GM18502 (cell line): Measurements from ENCODE around the gene HTT-AS.
"Not testable (repeated sequence)": the region's sequence is repeated elsewhere in the genome, so short reads cannot be mapped to it uniquely, and the experiment has no call there.

Experiments used
- ATAC-seq: cut with Tn5 transposase; IDR thresholded peaks from one replicate; pipeline ENCODE4 v1.9.1; 2021; ENCODE audit warnings: mild to moderate bottlenecking; ENCODE audit not compliant: unreplicated experiment, poor library complexity

HTT-AS gene

DNA sequence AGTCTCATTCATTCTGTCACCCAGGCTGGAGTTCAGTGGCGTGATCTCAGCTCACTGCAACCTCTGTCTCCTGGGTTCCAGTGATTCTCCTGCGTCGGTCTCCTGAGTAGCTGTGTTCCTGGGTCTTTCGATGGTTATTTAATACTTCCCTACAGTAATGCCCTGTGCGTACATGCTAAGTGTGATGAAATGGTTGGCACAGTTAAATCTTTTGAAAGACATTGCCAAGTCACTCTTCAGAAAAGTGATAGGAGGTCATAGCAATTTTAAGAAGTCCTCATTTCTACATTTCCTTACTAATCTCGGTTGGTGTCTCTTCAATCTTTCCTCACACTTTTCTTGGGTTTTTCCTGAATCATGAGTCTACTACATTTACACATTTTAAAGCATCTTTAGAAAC, 14.4 kb downstream of the HTT-AS start:
- no peak for ATAC-seq

DNA sequence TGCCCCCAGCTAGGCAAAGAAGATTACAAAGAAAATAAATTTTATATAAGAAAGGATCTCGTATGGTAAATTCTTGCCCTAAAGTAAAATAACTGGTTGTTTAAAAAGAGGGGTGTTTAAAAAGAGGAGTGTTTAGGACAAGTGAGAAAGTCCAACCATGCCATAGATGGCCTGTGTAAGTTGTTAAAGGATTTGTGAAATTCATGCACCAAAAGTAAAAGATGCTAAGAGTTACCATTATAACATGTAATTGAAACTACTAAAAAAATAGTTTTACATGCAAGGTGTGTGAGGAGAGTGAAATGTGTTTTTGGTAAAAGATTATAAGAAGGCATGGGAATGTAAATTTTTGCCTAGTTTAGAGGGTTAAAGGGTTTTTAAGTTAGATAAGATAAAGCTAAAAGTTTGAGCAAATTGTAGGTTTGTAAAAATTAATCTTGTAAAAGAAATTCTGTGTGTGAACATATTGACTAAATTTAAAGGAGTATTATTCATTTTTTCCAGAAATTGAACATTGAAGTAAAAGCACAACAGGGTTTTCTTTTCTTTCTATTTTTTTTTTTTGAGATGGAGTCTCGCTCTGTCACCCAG, 20.1 kb downstream of the HTT-AS start:
- ATAC-seq, result no peak

DNA sequence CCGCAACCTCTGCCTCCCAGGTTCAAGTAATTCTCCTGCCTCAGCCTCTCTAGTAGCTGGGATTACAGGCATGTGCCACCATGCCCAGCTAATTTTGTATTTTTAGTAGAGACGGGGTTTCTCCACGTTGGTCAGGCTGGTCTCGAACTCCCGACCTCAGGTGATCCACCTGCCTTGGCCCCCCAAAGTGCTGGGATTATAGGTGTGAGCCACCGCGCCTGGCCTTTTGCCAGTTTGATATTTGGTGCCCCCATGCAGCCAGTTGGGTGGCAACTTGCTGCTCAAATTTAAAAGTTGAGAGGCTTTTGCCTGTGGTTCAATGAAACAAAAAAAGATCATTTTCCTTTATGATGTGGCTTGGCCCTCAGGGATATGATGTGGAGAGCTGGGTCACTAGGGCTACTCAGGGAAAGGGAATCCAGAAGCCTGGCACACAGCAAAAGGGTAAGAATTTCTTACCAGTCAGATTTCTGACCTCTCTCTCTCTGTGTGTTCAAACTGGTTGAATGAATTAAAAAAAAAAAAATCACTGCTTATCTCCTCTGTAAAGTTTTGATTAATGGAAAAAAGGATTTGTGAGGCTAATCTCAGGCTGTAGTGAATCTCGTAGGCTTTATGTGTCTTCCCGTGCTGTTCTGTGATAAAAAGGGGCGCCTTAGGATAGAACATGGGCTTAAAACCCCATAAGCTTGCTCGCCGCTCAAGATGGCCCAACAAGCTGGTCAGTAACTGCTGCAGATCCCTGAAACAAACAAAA, 23.0 kb downstream of the HTT-AS start:
- ATAC-seq, result not testable (repeated sequence)

DNA sequence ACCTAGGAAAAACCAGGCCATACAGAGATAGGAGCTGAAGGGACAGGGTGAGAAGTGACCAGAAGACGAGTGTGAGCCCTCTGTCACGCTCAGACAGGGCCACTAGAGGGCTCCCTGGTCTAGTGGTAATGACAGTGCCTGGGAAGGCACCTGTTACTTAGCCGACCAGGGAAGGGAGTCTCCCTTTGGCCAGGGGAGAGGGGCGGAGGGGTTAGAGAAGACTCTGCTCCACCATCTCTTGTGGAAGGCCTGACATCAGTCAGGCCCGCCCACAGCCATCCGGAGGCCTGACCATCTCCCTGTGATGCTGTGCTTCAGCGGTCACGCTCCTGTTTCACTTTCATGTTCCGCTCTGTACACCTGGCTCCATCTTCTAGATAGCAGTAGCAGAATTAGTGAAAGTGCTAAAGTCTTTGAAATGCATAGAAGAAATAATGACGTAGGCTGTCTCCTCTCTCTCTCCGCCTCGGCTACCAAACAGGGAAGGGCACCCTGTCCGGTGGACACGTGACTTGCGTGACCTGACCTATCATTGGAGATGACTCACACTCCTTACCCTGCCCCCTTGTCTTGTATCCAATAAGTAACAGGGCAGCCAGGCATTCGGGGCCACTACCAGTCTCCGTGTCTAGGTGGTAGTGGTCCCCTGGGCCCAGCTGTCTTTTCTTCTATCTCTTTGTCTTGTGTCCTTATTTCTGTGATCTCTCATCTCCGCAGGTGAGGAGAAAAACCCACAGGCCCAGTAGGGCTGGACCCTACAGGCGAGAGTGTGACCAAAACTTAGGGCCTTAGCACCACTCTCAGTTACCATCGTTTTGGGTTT, 26.7 kb downstream of the HTT-AS start:
- ATAC-seq, result peak; percentile 94

DNA sequence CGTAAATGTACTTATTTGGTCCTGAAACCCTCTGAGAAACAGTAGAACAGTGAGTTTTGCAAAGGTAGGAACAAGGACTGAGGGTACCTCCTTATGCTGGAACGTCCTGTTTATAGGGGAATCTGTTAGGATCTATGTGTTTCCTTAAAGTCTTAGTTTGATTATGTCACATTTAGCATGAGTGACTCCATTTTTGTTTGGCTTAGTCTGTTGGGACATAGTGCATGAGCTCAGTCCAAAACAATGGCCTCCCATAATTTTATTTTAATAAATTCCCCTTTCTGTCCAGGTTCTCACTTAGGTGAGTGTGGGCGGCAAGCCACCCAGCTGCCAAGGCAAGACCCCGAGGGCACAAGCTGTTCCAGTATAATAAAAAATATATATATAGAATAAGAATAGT, 27.7 kb downstream of the HTT-AS start:
- ATAC-seq, result no peak

DNA sequence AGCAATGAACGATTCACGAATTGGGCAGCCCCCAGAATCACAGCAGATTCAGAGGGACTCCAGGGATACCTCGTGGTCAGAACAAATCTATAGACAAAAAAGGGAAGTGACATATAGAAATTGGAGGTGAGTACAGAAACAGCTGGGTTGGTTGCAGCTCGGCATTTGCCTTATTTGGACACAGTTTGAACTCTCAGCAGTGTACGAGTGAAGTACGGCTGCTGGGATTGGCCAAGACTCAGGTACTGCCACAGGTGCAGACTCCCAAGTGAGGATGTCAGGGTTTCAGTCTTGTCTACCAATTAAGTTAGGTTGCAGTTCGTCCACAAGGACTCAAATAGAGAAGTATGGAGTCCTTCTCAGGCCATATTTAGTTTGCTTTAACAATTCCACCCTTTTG, 28.2 kb downstream of the HTT-AS start:
- no peak for ATAC-seq

DNA sequence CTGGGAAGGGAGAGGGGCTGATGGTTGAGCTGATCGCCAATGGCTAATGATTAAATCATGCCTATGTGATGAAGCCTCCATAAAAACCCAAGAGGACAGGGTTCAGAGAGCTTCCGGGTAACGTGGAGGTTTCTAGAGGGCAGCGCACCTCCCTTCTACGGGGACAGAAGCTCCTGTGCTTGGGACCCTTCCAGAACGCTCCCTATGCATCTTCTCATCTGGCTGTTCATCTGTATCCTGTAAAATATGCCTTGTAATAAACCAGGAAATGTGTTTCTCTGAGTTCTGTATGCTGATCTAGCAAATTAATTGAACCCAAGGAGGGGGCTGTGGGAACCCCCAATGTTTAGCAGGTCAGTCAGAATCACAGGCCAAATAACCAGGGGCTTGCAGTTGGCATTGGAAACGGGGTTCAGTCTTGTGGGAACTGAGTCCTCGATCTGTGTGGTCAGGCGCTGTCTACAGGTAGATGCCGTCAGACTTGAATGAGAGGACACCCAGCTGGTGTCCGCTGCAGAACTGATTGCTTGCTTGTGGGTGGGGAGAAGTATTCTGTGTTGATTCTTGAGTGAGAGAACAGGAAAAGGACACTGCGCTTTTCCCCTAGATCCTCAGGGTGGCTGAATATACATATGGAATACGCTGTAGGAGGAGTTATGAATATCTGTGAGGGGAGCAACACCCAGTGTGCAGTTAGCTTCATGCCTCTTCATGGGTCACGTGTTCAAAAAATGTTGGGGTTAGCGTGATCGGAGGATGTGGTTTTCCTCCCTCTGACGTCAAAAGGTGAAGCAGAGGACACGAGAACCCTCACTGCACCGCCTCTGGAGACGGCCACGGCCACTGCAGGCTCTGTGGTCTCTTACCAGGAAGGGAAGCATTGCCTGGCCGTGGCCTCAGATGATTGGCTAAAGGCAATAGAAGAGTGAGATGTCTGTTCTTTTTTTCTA, 29.2 kb downstream of the HTT-AS start:
- ATAC-seq, result no peak

DNA sequence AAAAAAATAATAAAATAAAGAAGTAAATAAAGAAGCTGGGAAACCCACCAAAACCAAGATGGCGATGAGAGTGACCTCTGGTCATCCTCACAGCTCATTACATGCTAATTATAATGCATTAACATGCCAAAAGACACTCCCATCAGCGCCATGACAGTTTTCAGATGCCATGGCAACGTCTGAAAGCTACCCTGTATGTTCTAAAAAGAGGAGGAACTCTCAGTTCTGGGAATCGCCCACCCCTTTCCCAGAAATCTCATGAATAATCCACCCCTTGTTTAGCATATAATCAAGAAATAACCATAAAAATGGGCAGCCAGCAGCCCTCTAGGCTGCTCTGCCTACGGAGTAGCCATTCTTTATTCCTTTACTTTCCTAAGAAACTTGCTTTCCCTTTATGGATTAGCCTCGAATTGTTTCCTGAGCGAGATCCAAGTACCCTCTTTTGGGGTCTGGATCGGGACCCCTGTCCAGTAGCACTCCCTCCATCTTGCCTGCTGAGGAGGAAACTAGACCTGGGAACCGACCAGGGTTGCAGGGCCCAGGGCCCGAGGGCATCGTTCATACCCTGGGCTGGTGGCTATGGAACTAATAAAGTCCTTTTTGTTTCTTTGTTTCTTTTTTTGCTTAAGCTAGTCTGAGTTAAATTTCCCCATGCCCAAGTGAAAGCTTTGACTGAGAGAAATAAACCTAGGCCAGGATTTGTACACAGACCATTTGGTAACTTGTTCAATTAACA, 30.9 kb downstream of the HTT-AS start:
- no peak for ATAC-seq

DNA sequence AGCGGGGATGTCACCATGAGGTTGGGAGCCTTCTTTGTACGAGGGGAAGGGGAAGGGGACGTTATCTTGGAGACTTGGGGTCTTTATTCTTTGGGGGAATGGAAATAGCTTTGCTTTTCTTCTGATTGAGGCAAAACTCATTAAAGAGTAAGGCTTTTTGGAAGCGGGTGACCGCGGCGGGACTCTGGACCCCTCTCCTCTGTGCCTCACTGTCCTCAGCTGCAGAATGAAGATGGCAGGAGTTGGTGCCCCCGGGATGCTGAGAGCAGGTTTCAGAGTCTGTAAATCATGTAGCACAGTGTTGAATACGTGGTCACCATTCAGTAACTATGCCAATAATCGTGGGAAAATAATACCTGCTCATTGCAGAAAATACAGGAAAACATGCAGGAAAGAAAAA, 32.1 kb downstream of the HTT-AS start:
- ATAC-seq, result no peak

DNA sequence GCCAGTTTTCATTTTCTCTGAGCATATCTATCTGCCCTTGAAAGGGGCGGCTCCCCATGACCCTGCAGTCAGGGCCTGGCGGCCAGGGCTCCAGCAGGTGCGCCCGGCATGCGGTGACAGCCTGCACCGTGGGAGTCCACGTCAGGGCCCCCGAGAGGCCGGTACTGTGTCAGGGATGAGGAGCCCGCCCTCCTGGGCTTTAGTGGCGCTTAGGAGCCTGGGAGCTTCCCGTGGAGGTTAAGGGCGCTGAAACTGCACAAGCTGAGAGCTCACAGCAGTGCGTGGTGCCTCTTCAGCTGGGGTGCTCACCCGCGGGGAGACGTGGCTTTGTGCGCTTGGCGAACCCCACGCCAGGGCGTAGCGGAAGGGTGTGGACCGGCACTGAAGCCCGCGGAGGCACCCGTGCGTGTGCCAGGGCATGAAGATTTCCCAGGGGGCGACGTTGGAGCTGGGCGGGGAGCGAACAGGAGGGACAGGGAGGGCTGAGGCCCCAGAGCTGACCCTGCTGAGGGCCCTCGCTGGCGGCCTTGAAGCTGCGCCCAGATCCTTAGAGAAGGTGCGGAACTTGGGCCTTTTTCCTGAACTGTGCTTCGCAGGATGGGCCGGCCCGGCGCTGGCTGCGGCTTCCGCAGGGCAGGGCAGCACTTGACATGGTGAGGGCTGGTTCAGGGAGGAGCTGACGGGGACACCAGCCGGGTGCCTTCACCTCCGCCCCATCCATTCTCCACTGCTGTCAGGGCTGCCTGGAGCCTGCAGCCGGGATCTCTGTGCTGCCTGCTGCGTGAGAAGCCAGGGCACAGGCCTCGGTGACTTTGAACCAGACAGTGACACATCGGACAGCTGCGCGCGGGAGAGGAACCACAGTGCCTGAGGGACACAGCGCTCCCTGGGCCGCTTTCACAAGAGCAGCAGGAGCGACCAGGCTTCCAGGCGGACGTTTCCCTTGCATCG, 32.9 kb downstream of the HTT-AS start:
- no peak for ATAC-seq

DNA sequence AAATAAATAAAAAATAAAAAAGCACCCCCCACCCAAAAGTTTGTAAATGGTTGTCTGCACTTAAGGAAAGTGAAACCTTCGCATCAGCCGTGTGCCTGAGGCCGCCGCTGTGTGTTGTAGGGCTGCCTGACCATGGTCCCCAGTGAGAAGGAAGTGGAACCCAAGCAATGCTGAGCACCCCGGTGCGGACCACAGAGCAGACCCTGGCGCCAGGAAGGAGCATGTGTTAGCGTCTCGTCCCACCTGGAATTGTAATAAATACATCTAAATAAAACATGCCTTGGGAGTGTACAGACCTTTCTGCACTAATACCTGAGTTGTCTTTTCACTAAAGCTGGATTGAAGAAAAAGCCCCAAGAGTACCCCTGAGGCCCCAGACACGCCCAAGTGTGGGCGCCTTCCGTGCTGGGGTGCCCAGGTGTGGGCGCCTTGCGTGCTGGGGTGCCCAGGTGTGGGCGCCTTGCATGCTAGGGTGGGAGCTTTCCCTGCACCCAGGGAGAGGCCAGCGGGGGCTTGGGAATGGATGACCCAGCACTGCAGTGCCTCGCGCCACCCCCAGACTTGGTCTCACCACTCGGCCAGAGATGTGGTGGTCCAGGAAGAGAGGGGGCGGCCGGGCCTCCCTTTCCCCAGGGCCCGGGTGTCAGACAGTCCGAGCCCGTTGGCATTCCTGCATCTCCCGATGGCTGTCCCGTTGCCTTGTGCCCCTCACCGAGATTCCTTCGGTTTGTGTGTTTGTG, 33.7 kb downstream of the HTT-AS start:
- peak; percentile 49 for ATAC-seq

DNA sequence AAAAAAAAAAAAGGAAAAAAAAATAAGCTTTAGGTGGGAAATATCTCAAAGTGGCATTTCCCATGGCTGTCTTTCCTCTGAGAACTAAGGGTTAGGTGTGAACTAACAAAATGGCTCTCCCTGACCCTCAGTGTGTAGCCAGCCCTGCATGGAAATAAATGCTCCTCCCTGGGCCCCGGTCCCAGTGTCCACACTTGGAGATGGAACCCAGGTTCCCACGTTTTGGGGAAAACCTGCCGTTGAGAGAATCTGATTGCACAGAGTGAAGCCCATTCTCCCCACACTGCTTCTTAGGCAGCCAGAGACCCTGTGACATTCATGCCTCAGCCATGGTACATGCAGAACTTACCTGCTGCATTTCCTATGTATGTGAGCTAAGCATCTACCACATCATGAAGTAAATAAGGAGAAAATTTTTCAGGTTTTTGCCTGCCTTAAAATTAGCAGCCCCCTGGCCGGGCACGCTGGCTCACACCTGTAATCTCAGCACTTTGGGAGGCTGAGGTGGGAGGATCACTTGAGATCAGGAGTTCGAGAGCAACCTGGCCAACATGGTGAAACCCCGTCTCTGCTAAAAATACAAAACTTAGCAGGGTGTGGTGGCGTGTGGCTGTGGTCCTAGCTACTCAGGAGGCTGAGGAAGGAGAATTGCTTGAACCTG, 34.5 kb downstream of the HTT-AS start:
- ATAC-seq, result no peak

DNA sequence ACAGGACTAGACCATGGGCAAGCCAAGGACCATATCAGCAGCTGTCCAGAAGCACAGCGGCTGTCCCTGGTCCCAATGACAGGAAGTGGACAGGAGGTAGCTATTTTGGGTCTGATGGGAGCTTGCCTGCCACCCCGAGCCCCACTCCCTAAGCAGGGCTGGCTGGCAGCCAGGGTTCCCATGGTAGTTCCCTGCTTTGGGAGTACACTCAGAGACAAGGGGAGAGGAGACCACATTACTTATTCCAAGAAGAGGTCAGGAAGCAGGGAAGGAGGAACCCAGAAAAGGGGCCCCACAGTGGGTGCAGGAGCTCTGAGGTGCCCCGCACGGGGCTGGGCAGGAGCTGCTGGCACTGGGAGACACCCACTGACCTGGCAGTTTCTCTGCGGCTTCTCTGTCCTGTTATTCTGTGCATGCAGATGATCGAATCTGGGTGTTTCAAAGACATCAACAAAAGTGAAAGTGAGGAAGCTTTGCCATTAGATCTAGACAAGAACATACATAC, 36.3 kb downstream of the HTT-AS start:
- no peak for ATAC-seq

DNA sequence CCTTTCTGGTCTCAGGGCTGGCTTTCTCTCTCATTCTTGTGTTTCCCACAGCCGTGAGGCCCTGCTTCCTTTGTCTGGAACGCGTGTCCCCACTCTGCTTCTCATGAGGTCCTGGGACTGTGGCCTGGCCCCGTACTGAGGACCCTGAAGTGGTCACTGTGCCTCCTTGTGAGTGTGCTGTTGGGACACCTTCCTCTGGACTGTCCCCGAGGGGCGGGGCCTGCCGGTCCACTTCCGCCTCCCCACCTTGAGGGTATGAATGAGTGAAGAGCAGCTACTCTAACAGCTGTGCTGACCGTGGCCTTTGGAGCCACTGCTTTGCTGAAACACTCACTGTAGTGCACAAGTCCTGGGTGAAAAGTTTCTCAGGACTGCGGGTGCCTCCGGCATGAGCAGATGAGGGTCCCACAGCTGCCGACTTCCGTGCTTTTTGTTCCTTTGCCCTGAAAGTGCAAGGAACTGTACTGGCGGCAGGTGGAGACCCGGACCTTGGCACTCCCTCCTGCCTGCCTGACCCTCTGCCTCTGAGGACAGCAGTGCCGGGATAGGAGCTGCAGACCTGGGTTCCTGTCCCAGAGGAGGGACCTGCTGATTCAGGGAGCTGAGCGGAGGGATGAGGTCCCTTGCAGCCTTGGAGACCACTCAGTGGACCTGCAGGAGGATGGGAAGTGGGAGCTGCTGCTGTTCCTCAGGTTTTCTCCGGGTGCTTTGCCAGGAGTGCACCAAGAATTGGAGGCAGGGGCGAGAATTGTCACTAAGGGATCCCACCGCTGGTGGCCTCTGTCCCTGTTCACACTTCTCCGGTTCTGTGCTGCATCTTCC, 38.0 kb downstream of the HTT-AS start:
- ATAC-seq, result no peak

DNA sequence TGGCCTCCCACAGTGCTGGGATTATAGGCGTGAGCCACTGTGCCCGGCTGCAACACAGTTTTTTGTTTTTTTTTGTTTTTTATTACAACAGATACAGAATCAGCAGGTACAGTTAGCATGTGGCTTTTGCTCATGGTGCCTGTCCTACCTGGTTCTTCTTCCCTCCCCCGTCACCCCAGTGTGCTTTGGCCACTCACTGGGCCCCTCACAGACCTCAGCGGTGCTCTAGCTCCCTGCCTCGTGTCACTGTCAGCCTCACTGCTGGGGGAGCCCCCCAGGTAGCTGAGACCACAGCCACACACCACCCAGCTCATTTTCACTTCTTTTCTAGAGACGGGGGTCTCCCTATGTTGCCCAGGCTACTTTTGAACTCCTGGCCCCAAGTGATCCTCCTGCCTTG, 38.7 kb downstream of the HTT-AS start:
- ATAC-seq, result no peak

DNA sequence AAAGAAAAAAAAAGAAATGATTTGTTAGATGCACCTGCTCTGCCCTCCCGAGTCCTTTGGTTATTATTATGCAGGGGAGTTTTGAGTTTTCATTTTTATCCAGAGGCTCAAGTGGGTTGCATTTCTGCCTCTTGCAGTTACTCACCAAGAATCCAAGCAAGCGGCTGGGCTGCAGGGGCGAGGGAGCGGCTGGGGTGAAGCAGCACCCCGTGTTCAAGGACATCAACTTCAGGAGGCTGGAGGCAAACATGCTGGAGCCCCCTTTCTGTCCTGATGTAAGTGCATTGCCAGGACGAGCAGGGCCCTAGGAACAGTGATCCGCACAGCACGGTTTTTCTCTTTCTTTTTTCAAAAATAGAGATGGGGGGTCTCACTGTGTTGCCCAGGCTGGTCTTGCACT, 39.1 kb downstream of the HTT-AS start:
- ATAC-seq, result no peak
